ENCODE data around the gene LY6G5C.

The LY6G5C gene

DNA sequence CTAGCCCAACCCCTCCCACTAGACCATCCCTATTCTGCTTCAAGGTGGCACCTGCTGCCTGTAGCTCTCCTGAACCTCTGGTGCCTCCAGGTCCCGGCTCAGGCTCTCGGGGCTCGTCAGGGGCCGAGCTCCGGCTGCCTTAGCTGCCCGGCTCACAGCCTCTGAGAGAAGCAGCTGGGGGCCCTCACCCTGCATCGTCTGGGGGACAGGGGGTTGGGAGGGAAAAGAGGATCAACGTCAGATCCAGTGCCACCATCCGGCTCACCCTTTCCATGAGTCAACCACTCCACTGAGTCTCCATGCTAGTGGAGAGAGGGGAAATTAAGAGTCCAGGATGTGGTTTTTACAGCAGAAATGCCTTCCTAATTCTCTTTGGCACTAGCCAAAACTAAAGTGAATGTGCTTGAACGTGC lies 41.4 kb downstream of the LY6G5C start:
- peak; percentile 32 for DNase-seq (ENCODE audit: low read depth)

DNA sequence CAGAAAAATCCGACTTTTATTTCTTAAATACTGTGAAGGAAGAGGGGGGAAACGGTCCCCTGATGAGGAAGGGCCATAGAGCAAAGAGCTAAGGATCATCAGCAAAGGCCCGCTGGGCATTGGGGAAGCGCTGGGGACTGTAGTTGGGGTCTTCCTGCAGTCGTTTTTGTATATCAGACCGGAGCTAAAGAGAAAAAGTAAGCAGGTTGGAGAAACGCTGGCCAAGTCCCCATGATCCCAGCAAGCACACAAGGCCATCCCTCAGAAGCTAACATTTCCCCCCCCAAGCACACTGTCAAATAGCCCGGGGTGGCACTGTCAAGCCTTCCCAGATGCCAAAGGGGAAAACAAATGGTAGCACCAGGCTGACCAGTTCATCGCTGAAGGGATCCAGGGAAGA lies 41.8 kb downstream of the LY6G5C start:
- no peak for DNase-seq (ENCODE audit: low read depth)

DNA sequence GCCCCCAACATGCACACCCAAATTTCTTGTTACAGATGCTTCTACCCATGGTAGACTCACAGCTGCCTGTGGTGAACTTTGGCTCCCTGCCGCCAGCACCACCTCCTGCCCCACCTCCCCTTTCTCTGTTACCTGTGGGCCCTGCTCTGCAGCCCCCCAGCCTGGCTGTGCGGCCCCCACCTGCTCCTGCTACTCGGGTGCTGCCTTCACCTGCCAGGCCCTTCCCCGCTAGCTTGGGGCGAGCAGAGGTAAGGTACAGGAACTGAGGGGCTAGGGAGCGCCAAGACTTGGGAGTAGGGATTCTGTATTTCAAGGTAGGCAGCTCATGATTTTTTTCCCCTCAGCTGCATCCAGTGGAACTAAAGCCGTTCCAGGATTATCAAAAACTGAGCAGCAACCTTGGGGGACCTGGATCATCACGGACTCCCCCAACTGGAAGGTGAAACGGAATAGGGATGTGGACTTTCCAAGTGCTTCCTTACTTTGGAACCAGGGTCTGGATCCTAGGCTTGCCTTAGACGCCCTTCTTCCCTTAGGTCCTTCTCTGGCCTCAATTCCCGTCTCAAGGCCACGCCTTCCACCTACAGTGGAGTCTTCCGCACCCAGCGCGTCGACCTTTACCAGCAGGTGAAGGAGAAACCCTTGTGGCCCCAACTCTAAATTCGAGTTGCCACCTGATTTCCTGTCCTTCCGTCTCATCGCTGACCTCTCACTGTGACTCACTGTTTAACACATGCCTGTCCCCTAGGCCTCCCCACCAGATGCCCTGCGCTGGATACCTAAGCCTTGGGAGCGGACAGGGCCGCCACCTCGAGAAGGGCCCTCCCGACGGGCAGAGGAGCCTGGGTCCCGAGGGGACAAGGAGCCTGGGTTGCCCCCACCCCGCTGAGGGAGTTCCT lies 43.9 kb downstream of the LY6G5C start:
- no peak for DNase-seq (ENCODE audit: low read depth)

DNA sequence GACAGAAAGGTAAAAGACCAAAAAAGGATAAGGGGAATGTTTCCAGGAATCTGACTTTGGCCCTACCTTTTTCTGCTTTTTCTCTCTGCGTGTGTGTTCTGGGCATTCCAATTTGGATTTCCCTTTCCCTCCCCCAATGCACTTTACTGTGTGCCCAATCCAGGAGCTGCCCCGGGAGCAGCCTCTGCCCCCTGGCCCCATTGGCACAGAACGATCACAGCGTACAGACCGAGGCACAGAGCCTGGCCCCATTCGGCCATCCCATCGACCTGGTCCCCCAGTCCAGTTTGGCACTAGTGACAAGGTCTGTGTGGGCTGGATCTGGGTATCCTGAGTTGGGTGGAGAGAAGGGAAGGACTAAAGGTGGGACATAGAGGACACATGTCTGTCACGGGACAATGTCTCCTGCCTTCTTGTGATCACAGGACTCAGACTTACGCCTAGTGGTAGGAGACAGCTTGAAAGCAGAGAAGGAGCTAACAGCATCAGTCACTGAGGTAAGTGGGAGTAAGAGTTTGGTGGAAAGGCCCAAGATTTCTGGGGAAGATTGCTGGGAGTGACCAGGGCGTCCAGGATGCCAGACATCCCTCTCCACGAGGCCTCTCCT lies 45.8 kb downstream of the LY6G5C start:
- no peak for DNase-seq (ENCODE audit: low read depth)

DNA sequence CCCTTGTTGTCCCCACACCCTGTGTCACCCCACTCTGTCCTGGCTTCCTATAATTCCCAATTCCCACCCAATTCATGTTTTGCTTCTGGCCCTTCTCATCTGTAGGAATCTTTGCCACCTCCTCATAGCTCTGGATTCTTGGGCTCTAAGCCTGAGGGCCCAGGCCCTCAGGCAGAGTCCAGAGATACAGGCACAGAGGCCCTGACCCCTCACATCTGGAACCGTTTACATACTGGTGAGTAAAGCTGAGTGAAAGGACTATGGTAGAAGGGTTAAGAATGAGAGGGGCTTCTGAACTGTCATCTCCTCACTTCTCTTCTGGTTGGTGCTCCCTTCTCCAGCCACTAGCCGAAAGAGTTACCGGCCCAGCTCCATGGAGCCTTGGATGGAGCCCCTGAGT lies 46.7 kb downstream of the LY6G5C start:
- DNase-seq (ENCODE audit: low read depth) = peak; percentile 29

DNA sequence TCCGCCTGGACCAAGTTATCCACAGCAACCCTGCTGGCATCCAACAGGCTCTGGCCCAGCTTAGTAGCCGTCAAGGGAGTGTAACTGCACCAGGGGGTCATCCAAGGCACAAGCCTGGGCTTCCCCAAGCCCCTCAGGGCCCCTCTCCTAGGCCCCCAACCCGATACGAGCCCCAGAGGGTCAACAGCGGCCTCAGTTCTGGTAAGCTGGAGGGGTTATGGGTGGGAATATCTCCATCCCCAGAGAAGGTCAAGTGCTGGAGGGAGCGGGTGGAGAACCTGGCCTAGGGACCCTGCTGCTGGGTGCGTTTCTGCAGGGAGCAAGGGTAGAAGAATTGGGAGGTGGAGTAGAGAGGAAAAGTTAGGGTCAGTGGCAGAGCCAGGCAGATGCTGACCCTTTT lies 47.4 kb downstream of the LY6G5C start:
- no peak for DNase-seq (ENCODE audit: low read depth)

DNA sequence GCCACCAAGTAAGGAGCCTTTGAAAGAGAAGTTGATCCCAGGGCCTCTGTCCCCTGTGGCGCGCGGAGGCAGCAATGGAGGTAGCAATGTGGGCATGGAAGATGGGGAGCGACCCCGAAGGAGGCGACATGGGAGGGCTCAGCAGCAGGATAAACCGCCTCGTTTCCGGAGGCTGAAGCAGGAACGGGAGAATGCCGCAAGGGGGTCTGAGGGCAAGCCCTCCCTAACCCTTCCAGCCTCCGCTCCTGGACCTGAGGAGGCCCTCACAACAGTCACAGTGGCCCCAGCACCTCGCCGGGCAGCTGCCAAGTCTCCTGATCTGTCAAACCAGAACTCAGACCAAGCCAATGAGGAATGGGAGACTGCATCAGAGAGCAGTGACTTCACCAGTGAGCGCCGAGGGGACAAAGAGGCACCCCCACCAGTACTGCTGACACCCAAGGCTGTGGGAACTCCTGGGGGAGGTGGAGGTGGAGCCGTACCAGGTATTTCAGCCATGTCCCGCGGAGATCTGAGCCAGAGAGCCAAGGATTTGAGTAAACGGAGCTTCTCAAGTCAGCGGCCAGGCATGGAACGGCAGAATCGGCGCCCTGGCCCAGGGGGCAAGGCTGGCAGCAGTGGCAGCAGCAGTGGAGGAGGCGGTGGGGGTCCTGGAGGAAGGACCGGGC lies 48.5 kb downstream of the LY6G5C start:
- DNase-seq (ENCODE audit: low read depth) = no peak

DNA sequence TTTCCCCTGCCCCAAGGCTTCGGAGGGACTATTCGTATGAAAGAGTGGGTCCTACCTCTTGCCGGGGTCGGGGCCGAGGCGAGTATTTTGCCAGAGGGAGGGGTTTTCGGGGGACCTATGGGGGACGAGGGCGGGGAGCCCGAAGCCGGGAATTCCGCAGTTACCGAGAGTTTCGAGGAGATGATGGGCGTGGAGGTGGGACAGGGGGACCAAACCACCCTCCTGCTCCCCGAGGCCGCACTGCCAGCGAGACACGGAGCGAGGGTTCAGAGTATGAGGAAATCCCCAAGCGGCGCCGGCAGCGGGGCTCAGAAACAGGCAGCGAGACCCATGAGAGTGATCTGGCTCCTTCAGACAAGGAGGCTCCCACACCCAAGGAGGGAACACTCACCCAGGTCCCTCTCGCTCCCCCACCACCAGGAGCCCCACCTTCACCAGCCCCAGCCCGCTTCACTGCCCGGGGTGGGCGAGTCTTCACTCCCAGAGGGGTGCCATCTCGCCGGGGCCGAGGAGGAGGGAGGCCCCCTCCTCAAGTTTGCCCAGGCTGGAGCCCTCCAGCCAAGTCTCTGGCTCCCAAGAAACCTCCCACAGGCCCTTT lies 49.1 kb downstream of the LY6G5C start:
- DNase-seq (ENCODE audit: low read depth) = no peak

DNA sequence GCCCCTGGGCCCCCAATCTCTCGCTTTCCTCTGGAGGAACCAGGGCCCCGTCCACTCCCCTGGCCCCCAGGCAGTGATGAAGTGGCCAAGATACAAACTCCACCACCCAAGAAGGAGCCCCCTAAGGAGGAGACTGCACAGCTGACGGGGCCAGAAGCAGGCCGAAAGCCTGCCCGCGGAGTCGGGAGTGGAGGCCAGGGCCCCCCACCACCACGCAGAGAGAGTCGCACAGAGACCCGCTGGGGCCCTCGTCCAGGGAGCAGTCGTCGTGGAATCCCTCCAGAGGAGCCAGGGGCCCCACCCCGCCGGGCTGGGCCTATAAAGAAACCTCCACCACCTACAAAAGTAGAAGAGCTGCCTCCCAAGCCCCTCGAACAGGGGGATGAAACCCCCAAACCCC lies 49.7 kb downstream of the LY6G5C start:
- DNase-seq (ENCODE audit: low read depth) = no peak

DNA sequence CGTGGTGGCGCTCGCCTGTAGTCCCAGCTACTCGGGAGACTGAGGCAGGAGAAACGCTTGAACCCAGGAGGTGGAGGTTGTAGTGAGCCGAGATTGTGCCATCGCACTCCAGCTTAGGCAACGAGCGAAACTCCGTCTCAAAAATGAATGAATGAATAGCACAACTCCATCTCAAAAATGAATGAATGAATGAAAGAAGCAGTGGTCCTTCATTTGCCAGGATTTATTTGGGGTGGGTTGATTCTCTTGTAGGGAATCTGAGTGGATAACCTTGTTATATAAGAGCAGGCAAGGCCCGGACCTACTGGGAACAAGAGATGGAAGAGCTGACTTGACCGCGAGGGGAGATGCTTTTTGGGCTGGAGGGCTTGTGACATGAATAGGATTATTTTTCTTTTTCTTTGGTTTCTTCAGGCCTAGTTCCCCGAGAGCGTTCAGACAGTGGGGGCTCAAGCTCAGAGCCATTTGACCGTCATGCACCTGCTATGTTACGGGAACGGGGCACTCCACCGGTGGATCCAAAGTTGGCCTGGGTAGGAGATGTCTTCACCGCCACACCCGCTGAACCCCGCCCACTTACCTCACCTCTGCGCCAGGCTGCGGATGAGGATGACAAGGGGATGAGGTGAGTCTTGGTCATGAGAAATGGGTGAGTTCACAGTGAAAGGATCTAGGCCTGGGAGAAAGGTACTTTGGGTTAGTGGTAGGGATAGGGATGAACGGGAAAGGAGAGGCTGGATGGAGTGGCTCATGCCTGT lies 50.5 kb downstream of the LY6G5C start:
- DNase-seq (ENCODE audit: low read depth) = no peak

DNA sequence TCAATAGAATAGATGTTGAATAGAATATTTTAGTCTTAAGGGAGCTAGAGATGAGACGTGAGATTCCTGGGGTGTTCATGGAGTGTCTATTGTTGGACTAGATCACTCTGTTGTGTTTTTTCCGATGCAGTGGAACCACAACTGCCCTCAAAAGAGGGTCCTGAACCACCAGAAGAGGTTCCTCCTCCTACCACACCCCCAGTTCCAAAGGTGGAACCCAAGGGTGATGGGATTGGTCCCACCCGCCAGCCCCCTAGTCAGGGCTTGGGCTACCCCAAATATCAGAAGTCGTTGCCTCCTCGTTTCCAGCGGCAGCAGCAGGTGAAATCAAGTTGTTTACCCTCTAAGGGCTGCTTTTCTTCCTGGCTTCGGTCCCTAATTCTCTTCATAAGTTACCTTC lies 51.9 kb downstream of the LY6G5C start:
- DNase-seq (ENCODE audit: low read depth) = no peak

DNA sequence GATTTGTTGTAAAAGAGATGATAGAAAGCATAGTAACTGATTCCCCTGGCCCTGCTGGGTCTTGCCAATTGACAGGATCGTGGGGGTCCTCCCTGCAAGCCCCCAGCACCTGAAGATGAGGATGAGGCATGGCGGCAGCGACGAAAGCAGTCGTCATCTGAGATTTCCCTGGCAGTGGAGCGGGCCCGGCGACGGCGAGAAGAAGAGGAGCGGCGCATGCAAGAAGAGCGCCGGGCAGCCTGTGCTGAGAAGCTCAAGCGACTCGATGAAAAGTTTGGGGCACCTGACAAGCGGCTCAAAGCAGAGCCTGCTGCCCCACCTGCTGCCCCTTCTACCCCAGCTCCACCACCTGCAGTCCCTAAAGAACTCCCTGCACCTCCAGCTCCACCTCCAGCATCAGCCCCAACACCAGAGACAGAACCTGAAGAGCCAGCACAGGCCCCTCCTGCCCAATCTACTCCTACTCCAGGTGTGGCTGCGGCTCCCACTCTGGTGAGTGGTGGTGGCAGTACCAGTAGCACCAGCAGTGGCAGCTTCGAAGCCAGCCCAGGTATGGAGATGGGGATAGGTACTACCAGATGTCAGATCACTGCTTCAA lies 53.1 kb downstream of the LY6G5C start:
- no peak for DNase-seq (ENCODE audit: low read depth)

DNA sequence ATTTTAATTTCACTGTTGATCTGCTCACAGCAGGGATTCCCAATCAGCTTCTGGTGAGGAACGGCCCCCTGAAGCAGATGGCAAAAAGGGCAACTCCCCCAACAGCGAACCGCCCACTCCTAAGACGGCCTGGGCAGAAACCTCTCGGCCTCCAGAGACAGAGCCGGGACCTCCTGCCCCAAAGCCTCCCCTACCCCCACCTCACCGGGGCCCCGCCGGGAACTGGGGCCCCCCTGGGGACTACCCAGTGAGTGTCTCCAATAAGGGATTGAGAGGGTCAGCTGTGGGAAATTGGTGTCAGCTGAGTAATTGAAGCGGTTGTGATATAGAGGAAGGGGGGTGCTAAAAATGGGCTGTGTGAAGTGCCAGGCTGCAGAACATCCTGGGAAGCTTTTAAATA lies 53.9 kb downstream of the LY6G5C start:
- DNase-seq (ENCODE audit: low read depth) = no peak

Measured in fibroblast of gingiva (primary cell).